ENCODE measurements around the gene RMND5B. TPM values are rescaled to one million over a fixed set of nuclear protein-coding genes. Genes with fewer than 3 reads are reported as not detected.

The RMND5B gene
- total and polyA plus RNA-seq, 7 donors, result 43.5 to 80.2 (median 53.6) TPM

- ATAC-seq (no peak), DNase-seq (no peak)
- no peak overlapping the region for H3K4me3 ChIP-seq
- H3K27ac ChIP-seq, result no peak overlapping the region
- no peak for TF ChIP-seq CTCF (IDR thresholded peaks at IDR 0.05)
- peaks cover 0 to 4% (median 0%) of the 10 kb centered on the region in 3 donors for H3K27me3 ChIP-seq (ENCODE audit: insufficient read depth in 3 of 3, low read length in 2 of 3)
- H3K4me1 ChIP-seq, result no peaks in the 10 kb centered on the region
- intact Hi-C loops (cut with DNase I), result no loop called here
- no peaks in the 10 kb centered on the region for H3K36me3 ChIP-seq (ENCODE audit: insufficient read depth in 1 of 2, low read depth in 1 of 2)
- no peaks in the 10 kb centered on the region for H3K9me3 ChIP-seq
- WGBS, 3 donors, result 94 to 96% (median 95%) methylated on average over 7 of the region's 7 CpGs
Observed at GRCh38 chr5:178098685-178099084, 32.1 kb upstream of the RMND5B start.

DNA sequence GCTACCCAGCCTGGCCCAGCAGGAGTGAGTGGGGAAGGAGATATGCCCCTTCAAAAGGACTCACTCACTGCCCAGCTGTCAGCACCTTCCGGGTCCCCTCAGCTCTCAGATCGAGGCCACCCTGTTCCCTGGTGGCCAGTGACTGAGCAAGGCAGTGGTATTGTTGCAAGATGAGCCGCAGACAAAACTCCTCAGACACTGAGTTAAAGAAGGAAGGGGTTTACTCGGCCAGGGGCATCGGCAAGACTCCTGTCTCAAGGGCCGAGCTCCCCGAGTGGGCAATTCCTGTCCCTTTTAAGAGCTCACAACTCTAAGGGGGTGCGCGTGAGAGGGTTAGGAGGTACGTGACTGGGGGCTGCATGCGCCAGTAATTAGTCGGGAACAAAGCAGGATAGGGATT, 27.2 kb upstream of the RMND5B start:
- Histone ChIP-seq H3K9me3 (no peaks in the 10 kb centered on the region), H3K27me3 (ENCODE audit: insufficient read depth in 3 of 3, low read length in 2 of 3) (no peaks in the 10 kb centered on the region), H3K36me3 (ENCODE audit: insufficient read depth in 1 of 2, low read depth in 1 of 2) (no peaks in the 10 kb centered on the region), H3K4me1 (no peaks in the 10 kb centered on the region), H3K4me3 (no peak overlapping the region), H3K27ac (no peak overlapping the region)
- 83 to 89% (median 89%) methylated on average over 12 of the region's 12 CpGs for WGBS, 3 donors
- intact Hi-C loops (cut with DNase I), result no loop called here
- ATAC-seq (no peak), DNase-seq (no peak)
- no peak for TF ChIP-seq CTCF (IDR thresholded peaks at IDR 0.05)

GRCh38 chr5:178104492-178104891, 26.3 kb upstream of the RMND5B start:
- TF ChIP-seq CTCF (IDR thresholded peaks at IDR 0.05), result no peak
- Histone ChIP-seq H3K4me3 (no peak overlapping the region), H3K9me3 (no peaks in the 10 kb centered on the region), H3K4me1 (no peaks in the 10 kb centered on the region), H3K27me3 (ENCODE audit: insufficient read depth in 3 of 3, low read length in 2 of 3) (no peaks in the 10 kb centered on the region), H3K27ac (no peak overlapping the region), H3K36me3 (ENCODE audit: insufficient read depth in 1 of 2, low read depth in 1 of 2) (no peaks in the 10 kb centered on the region)
- 55 to 60% (median 57%) methylated on average over 5 of the region's 5 CpGs for WGBS, 3 donors
- no peak for DNase-seq
- intact Hi-C loops (cut with DNase I), result no loop called here
- no peak for ATAC-seq

GRCh38 chr5:178106086-178106485, 24.7 kb upstream of the RMND5B start:
- Histone ChIP-seq H3K4me3 (no peak overlapping the region), H3K27ac (no peak overlapping the region), H3K4me1 (no peaks in the 10 kb centered on the region), H3K36me3 (ENCODE audit: insufficient read depth in 1 of 2, low read depth in 1 of 2) (no peaks in the 10 kb centered on the region), H3K9me3 (no peaks in the 10 kb centered on the region), H3K27me3 (ENCODE audit: insufficient read depth in 3 of 3, low read length in 2 of 3) (peaks cover 0 to 10% (median 0%) of the 10 kb centered on the region in 3 donors)
- WGBS, 3 donors, result 68 to 69% (median 69%) methylated on average over 4 of the region's 4 CpGs
- TF ChIP-seq CTCF (IDR thresholded peaks at IDR 0.05), result no peak
- ATAC-seq (no peak), DNase-seq (no peak)
- intact Hi-C loops (cut with DNase I), result no loop called here

GRCh38 chr5:178106556-178107239, 24.1 kb upstream of the RMND5B start:
- ATAC-seq (no peak), DNase-seq (no peak)
- Histone ChIP-seq H3K27ac (no peak overlapping the region), H3K36me3 (ENCODE audit: insufficient read depth in 1 of 2, low read depth in 1 of 2) (no peaks in the 10 kb centered on the region), H3K4me1 (no peaks in the 10 kb centered on the region), H3K4me3 (no peak overlapping the region), H3K9me3 (no peaks in the 10 kb centered on the region), H3K27me3 (ENCODE audit: insufficient read depth in 3 of 3, low read length in 2 of 3) (peaks cover 0 to 15% (median 0%) of the 10 kb centered on the region in 3 donors)
- no peak for TF ChIP-seq CTCF (IDR thresholded peaks at IDR 0.05)
- WGBS, 3 donors, result 79 to 85% (median 83%) methylated on average over 13 of the region's 13 CpGs
- intact Hi-C loops (cut with DNase I), result no loop called here
